ENCODE results near the gene EHF.
A peak's percentile ranks its signal among the peaks of the same experiment; 100 is the strongest.

The EHF gene

DNA sequence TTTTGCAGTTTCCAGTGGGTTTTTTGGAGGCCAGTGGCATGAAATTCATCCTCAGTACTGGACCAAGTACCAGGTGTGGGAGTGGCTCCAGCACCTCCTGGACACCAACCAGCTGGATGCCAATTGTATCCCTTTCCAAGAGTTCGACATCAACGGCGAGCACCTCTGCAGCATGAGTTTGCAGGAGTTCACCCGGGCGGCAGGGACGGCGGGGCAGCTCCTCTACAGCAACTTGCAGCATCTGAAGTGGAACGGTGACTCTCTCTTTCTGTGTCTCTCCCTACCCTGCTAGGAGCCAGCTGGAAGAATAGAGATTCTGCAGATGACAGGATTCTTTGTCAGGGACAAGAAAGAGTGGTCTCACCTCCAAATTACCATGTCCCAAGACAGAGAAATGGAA is 25.5 kb downstream of the EHF start:
- no peak for DNase-seq (ENCODE audit: low spot score)

DNA sequence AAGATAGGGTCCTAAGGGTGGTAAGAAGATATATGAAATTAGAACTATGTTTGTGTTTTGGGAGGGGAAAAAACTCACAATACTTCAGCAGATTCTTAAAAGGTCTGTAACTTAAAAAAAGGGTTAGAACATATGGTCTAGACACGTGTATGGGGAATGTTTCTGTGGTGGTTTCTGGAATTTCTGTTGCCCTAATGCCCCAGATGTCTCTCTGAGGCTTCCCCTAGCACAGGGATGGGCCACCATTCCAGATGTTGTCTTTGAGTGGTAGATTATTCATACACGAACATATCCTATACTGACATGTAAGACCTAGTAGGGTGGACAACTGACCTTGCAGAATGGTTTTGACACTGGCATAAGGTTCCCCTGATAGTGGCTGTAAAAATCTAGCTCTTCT is 26.2 kb downstream of the EHF start:
- DNase-seq (ENCODE audit: low spot score): no peak

DNA sequence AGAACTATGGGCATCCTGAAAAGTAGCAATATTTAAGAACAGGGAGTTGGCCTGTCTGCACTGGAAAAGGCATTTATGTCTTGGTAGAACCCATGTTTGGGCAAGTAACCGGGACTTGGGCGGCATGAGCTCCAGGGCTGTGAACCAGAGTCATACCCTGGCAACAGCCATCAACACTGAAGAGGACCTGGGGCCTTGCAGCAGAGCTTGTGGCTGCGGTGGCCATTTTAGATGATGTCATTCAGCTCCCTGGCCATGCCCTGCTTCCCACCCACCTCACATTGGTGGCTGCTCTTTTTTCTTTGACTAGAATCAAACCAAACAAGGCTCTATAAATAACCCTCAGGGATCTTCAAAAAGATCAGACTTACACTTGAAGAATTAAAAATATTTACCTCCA is 26.6 kb downstream of the EHF start:
- no peak for DNase-seq (ENCODE audit: low spot score)

GRCh38 chr11:34648036-34648435 is 27.1 kb downstream of the EHF start:
- DNase-seq (ENCODE audit: low spot score): no peak

DNA sequence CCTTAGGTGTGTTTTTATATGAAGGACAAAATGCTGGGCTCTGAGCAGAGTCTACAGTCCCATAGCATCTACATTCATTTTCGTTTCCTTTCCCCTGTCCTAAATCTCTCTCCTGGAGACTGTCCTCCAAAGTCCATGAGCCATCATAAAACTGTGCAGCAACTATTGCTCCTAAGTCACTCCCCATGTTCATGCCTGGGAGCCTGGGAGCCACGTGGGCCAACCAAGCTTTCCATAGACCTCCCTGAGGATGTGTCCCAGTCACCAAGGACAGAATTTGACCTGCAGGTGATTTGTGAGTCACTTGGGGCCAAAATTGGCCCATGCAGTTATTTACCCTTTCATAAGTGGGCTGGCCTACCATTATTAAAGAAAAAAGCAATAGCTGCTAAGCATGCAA is 28.7 kb downstream of the EHF start:
- DNase-seq (ENCODE audit: low spot score): no peak

DNA sequence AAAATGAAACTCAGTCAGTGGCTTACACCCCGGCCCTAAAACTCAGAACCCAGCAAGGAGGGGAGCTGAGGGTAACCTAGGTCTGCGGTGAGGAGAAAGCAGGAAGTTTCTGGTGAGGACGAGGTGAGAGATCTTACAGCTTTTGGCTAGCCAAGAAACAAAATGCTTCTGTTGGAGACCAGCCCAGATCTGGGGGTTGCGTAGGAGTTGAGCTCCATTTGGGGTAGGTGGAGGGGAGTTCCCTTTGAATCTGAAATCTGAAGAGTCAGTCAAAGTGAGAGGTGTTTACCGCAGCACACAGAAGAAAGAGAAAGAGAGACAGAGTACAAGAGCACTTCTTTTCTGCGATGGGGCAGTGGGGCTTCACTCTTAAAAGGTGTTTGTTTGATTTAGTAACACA is 29.6 kb downstream of the EHF start:
- DNase-seq (ENCODE audit: low spot score): peak; percentile 70

GRCh38 chr11:34651551-34651950 is 30.7 kb downstream of the EHF start:
- no peak for DNase-seq (ENCODE audit: low spot score)

DNA sequence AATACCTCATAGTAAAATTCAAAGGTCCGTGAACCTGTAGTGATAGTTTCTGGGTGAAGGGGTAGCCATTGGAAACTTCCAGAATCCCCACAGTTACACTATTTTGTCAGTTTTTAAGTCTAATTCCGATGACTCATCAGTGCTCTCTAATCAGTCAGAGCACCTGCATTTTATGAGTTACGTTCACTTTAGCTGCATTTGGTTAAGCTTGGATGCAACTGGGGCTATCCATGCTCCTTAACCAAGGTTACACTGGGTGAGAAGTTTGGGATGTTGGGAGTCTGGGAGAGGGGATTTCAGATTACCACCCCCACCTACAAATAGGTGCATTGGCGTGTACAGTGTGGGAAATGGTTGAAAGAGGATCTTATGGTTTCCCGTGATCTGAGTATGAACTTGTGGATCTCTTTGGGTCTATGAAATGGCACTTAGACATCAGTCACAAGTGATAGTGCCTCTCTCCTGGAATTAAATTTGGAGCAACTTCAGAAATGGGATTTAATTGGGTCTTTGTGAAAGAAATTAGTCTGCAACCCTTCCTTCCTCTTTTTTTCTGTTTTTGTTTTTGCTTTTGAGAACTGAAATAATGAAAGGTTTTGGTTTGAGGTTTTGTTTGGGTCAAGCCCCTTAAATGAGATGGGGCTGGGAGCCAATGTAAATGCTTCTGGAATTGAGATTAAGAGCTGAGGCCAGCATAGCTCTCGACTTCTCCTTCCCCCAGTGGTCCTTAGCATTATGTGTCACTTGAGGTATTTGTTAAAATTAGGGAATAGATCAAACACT is 31.5 kb downstream of the EHF start:
- DNase-seq (ENCODE audit: low spot score): no peak

GRCh38 chr11:34653031-34653430 is 32.1 kb downstream of the EHF start:
- no peak for DNase-seq (ENCODE audit: low spot score)

DNA sequence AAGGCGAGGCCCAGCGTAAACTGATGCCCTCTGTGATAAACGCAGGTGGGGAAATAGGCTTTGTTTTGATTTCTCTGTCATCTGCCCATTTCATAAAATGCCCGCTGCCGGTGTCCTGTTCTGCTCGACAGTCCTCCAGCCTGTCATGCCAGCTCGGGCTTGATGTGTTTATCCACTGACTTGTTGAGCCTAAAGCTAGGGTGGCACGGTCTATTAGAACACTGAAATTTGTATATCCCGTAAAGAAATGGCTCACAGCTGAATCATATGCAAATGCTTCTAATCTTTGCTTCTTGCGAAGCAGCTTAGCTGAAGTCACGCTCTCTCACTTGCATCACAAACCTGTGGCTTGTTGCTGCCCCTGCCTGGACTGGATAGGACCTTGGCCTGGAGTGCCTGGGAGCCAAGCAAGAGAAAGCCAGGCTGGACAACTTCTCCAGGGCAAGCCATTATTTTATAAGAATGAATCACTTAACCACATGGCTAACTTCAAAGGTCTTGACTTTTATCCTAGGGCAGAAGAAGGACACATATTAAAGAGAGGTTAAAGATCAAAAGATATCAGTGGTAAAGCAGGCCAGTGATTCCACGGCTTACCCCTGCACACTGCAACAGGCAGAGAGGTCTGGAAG is 33.1 kb downstream of the EHF start:
- no peak for DNase-seq (ENCODE audit: low spot score)

DNA sequence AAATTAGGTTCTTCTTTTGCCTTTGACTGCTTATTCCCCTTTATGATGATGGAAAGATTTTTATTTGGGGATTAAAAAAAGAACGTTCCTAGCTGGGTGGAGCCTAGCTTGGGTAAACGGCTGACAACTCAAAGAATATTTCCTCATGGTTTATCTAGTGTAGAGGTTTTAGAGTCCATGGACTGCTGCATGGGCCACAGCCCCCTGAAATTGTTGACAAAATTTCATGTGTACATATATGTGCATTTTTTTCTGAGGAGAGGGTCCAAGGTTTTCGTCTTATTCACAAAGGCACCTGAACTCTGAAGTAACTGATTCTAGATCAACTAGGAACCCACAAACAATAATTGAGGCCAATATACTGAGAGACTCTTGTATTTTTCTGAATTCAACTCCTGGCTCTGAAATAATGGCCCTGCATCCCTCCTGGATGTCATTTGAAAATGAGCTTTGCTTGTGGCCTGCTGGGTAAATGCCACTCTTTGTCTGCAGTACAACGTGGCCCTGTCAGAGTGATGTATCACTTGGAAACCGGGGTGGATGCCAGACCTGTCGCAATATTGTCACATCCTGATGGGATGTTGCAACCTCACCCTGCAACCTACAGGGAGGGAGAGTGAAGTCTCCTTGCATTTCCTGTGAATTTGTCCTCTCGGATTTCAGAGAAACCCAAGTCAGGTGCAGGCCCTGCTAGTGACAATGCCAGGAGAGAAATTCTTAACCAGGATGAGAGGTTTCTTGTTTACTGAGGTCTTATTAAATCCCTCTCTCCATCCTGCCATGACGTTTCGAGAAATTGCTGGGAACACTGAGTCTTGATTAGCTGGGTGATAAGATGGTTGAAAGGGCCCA is 33.8 kb downstream of the EHF start:
- no peak for DNase-seq (ENCODE audit: low spot score)

DNA sequence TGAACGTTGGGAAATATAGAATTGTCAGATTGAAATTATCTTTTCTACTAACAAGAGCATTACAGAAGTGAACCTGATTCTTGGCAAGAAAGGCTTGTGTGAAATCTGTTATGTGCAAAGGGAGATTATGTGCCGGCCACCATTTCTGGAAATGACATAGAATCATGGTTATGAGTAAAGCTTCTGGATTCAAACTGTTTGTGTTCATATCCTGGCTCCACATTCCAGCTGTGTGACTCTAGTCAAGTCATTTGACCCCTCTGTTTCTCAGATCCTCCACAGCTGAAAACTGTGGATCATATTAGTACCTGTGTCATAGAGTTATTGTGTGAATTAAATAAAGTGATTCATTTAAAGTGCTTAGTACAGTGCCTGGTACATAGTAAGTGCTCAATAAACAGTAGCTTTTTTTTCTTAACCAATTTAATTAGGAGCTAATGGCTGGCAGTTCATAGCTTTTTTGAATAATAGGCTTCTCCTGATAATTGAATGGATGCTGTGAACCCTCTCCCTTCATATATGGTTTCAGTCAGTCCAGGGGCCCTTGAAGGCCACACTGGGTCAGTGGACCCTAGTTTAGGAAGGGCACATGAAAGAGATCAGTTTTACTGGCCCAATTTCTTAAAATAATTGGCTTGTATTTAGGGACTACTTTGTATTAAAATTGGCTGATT is 34.6 kb downstream of the EHF start:
- DNase-seq (ENCODE audit: low spot score): no peak

DNA sequence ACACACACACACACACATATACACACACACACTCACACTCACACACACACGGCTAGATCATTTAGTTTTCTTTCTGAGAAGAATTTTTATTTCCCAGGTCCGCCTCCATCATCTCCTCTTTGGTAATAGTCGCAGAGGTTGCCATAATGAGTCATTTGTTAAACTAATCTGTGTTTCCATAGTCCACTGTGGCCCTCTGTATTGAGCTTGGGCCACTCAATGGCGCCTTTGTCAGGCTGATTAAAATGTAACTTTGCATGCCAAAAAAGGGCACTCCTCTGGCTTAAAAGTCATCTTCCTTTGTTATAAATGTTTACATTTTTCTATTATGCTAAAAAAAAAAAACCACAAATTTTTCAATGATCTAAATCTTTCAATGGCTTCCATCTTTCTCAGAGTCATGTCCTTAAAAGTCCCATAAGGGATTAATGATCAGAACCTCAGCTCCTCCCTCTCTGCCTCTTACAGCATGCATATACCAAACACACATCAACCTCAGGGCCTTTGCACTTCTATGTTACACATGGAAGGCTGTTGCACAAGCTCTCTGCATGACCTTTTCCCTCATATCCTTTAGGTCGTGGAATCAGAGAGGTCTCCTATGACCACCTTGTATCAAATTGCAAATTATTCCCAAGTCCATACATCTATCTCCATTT is 35.3 kb downstream of the EHF start:
- no peak for DNase-seq (ENCODE audit: low spot score)

GRCh38 chr11:34658071-34659015 is 37.5 kb downstream of the EHF start:
- no peak for DNase-seq (ENCODE audit: low spot score)

GRCh38 chr11:34659096-34659733 is 38.3 kb downstream of the EHF start:
- DNase-seq (ENCODE audit: low spot score): no peak

DNA sequence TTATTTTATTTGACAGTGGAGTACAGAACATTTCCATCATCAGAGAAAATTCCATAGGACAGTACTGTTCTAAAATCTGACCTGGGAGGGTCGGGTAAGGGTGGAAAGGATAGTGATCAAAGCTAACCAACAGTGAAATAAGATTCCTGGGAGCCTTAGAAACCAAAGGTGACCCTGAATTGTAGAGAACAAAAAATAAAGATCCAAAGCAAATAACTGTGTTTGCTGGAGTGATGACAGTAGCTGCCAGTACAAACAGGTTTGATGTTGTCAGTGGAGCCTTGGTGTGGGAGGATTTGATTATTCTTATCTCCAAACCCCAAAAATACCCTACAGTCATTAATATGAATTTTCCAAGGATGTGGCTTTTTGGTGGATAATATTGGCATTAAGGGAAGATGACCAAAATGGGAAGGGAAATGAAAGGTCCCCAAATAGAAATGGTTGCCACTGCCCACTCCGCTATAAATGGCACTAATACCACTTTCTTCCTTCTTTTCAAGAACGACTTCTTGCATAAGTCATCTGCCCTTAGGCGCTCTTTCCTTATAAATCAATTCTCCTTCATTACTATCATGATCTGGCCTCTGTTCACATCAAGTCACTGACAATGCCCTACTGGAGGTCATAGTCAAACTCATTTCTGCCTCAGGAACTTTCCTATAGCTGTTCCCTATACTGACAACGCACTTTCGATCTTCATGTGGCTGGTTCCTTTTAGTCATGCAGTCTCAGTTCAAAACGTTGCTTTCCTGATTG is 44.4 kb downstream of the EHF start:
- DNase-seq (ENCODE audit: low spot score): no peak

DNA sequence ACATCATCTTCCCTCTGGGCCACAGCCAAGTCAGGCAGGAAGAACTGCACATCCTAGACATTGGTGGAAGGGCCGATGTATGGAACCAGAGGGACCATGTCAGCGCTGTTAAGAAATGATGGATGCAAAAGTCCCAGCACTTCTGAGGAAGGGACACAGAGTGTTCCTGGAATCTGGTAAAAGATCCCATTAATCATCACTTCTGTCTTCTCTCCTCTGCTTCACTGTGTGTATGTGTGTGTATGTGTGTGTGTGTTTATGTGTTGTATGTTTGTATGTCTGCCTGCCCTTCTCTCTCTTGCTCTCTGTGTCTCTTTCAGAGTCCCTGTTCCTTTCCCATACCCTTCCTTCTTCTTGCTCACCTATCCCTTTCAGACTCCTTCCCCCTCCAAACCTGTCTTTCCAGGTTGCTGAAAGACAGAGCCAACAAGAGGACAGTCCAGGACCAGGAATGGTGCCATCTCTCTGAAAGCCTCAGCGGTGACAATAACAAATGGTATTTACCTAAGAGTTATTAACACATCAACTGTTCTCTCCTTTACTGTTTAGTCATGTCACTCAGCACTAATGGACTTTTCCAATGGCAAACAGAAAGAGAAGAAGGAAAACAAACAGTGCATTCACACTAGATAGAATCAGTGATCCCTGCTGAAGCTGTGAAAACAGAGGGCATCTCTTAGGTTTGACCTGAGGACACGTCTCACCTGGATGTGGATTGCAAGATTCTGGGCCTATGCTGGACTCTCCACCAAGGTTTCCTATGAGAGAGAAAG is 47.1 kb downstream of the EHF start:
- DNase-seq (ENCODE audit: low spot score): no peak

DNA sequence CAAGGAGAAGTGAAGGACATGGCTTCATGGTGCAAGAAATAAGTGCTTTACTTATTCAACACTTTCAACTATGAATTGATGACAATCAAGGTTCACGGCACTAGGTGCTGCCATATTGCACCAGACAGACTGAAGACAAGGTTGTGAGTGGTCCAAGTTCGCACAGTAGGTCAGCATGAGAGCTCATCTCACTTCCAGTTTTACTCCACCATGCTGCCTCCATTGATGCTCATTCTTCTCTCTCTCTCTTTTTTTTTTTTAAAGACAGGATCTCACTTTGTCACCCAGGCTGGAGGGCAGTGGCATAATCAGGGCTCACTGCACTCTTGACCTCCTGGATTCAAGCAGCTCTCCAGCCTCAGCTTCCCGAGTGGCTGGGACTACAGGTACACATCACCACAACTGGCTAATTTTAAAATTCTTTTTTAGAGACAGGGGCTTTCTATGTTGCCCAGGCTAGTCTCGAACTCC is 47.7 kb downstream of the EHF start:
- no peak for DNase-seq (ENCODE audit: low spot score)

DNA sequence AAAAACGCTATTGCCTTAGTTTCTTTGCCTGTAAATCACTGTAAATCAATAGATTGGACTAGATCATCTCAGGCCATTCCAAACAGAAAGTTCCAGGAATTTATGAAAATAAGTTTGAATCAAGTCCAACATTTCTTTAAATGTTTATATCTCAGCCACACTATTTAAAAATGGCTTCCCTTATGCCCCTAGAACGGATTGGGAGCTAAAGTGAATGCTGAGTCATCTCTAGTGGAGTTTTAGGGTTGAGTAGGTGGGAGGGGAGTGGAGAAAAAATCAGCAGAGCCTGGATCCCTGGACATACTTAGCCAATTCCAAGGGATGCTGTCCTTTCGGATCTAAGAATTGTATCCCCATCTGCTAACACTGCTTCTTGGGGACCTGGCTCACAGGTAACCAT is 48.6 kb downstream of the EHF start:
- DNase-seq (ENCODE audit: low spot score): no peak

All from CD4-positive, alpha-beta T cell treated with Interleukin-2 at 100 ng/mL for 4 hours (primary cell).